Tibial nerve (tissue), 4 donors: Measurements from ENCODE around the gene A4GALT. TPM values are rescaled to one million over a fixed set of nuclear protein-coding genes. Genes with fewer than 3 reads are reported as not detected.
"Not testable (repeated sequence)": the region's sequence is repeated elsewhere in the genome, so short reads cannot be mapped to it uniquely, and the experiment has no call there.

Experiments used
- DNase-seq, 2 donors: peaks; one replicate each; pipeline ENCODE4 v3.0.0-alpha.2; 2019; ENCODE audit warnings: low spot score in 2 of 2
- H3K27ac ChIP-seq, 4 donors: fragments of 200-600 bp; sonication (generic) in 3 of 4; one replicate each; pipeline ENCODE4 v1.5.1; 2017 to 2019; ENCODE audit warnings: mild to moderate bottlenecking in 1 of 4
- H3K27me3 ChIP-seq, 2 donors: fragments of 200-600 bp; sonication (generic) in 1 of 2; one replicate each; pipeline versions ENCODE4 v1.5.1 to v1.6.0; 2017 to 2019
- H3K36me3 ChIP-seq, 3 donors: fragments of 200-600 bp; sonication (generic); one replicate each; pipeline ENCODE4 v1.5.1; 2018 to 2019
- H3K4me1 ChIP-seq, 4 donors: fragments of 200-600 bp; sonication (generic) in 3 of 4; one replicate each; pipeline ENCODE4 v1.5.1; 2017 to 2019
- H3K4me3 ChIP-seq, 4 donors: fragments of 200-600 bp; sonication (generic) in 3 of 4; one replicate each; pipeline ENCODE4 v1.5.1; 2017 to 2019; ENCODE audit warnings: mild to moderate bottlenecking in 1 of 4, moderate library complexity in 1 of 4
- H3K9me3 ChIP-seq, 4 donors: fragments of 200-600 bp; sonication (generic) in 3 of 4; one replicate each; pipeline ENCODE4 v1.5.1; 2017 to 2019
- CTCF ChIP-seq, 5 experiments: fragments of 200-600 bp in 3 of 5; fragments of 450-650 bp in 2 of 5; sonication (generic) in 3 of 5; IDR thresholded peaks; one replicate each; pipeline ENCODE4 v1.5.1; 2016 to 2019; ENCODE audit warnings: antibody characterized with exemption in 5 of 5, mild to moderate bottlenecking in 3 of 5, moderate library complexity in 2 of 5
- EP300 ChIP-seq, 2 donors: sonication (generic); formaldehyde crosslinking; IDR thresholded peaks; one replicate each; pipeline ENCODE4 v1.6.1; 2017; ENCODE audit warnings: antibody characterized with exemption in 2 of 2, mild to moderate bottlenecking in 1 of 2
- POLR2A ChIP-seq, 2 donors: fragments of 450-650 bp; IDR thresholded peaks; one replicate each; pipeline ENCODE4 v1.6.1; 2017; ENCODE audit warnings: antibody characterized with exemption in 2 of 2, mild to moderate bottlenecking in 2 of 2, moderate library complexity in 2 of 2
- WGBS, 2 donors: methylation state at CpG; one replicate each; pipeline ENCODE4 v1.1.5; 2018; 5-methylcytosine and 5-hydroxymethylcytosine counted together
- total RNA-seq, 4 donors: library from RNA; depleted of rRNA; stranded (reverse); fragments of >200 nt; gene quantifications; one replicate each; pipeline ENCODE4 v1.1.0, GENCODE V29; 2016

Gene A4GALT
- total RNA-seq, 4 donors from 2014 or later = 73.0 to 146 (median 99.0) TPM

- H3K27ac ChIP-seq = peak overlapping the region in 3 of 4 donors; percentile 27 to 68 (median 52)
- DNase-seq = no peak
- 40 to 41% methylated on average over 14 of the region's 14 CpGs for WGBS, 2 donors
- H3K4me3 ChIP-seq = no peak overlapping the region
- no peaks in the 10 kb centered on the region for H3K36me3 ChIP-seq
- H3K4me1 ChIP-seq = peaks cover 0 to 64% (median 14%) of the 10 kb centered on the region in 4 donors
- no peak for TF ChIP-seq CTCF (IDR thresholded peaks at IDR 0.05)
- TF ChIP-seq EP300 (IDR thresholded peaks at IDR 0.05) = no peak
- TF ChIP-seq POLR2A (IDR thresholded peaks at IDR 0.05) = no peak
- no peaks in the 10 kb centered on the region for H3K9me3 ChIP-seq
- no peaks in the 10 kb centered on the region for H3K27me3 ChIP-seq
Measured at GRCh38 chr22:42747701-42748513, 27.2 kb upstream of the A4GALT start.

- no peaks in the 10 kb centered on the region for H3K36me3 ChIP-seq
- H3K27me3 ChIP-seq = no peaks in the 10 kb centered on the region
- H3K9me3 ChIP-seq = no peaks in the 10 kb centered on the region
- H3K4me1 ChIP-seq = peaks cover 0 to 51% (median 8%) of the 10 kb centered on the region in 4 donors
- 72 to 77% methylated on average over 11 of the region's 11 CpGs for WGBS, 2 donors
- H3K27ac ChIP-seq = no peak overlapping the region
- no peak overlapping the region for H3K4me3 ChIP-seq
- DNase-seq = no peak
- TF ChIP-seq POLR2A (IDR thresholded peaks at IDR 0.05) (no peak), CTCF (IDR thresholded peaks at IDR 0.05) (no peak), EP300 (IDR thresholded peaks at IDR 0.05) (no peak)
Measured at GRCh38 chr22:42745118-42745517, 24.4 kb upstream of the A4GALT start.

- H3K4me1 ChIP-seq = peaks cover 0 to 39% (median 8%) of the 10 kb centered on the region in 4 donors
- H3K4me3 ChIP-seq = no peak overlapping the region
- peak overlapping the region in 3 of 4 donors; percentile 74 to 79 (median 75) for H3K27ac ChIP-seq
- no peaks in the 10 kb centered on the region for H3K36me3 ChIP-seq
- 25 to 44% methylated on average over 9 of the region's 9 CpGs for WGBS, 2 donors
- no peaks in the 10 kb centered on the region for H3K9me3 ChIP-seq
- no peaks in the 10 kb centered on the region for H3K27me3 ChIP-seq
- peak; percentile 77 to 85 for DNase-seq
- TF ChIP-seq CTCF (IDR thresholded peaks at IDR 0.05) (peak in 1 of 5 experiments; percentile 26), EP300 (IDR thresholded peaks at IDR 0.05) (peak in 1 of 2 donors; percentile 92), POLR2A (IDR thresholded peaks at IDR 0.05) (no peak)
Measured at GRCh38 chr22:42743501-42743991, 22.9 kb upstream of the A4GALT start.

GRCh38 chr22:42742940-42743339 lies 22.3 kb upstream of the A4GALT start:
- Histone ChIP-seq H3K27ac (peak overlapping the region in 3 of 4 donors; percentile 74 to 79 (median 75)), H3K27me3 (no peaks in the 10 kb centered on the region), H3K36me3 (no peaks in the 10 kb centered on the region), H3K4me3 (no peak overlapping the region), H3K4me1 (peaks cover 0 to 33% (median 8%) of the 10 kb centered on the region in 4 donors), H3K9me3 (no peaks in the 10 kb centered on the region)
- TF ChIP-seq CTCF (IDR thresholded peaks at IDR 0.05) (no peak), EP300 (IDR thresholded peaks at IDR 0.05) (no peak), POLR2A (IDR thresholded peaks at IDR 0.05) (no peak)
- 52 to 64% methylated on average over 8 of the region's 8 CpGs for WGBS, 2 donors
- no peak for DNase-seq

- not testable (repeated sequence) for H3K27me3 ChIP-seq, H3K36me3 ChIP-seq, H3K27ac ChIP-seq, DNase-seq, H3K4me3 ChIP-seq, H3K9me3 ChIP-seq
- peaks cover 0 to 26% (median 8%) of the 10 kb centered on the region in 4 donors for H3K4me1 ChIP-seq
- WGBS, 2 donors = 92 to 93% methylated on average over 5 of the region's 5 CpGs
Measured at GRCh38 chr22:42740320-42740719, 19.6 kb upstream of the A4GALT start.
